Suprapubic skin (tissue), 4 donors: ENCODE data around the gene IGFBP4.

ENCODE experiments used
- POLR2A ChIP-seq, 2 donors: fragments of 450-650 bp; IDR thresholded peaks; one replicate each; pipeline ENCODE4 v1.6.1; 2017; ENCODE audit warnings: antibody characterized with exemption in 2 of 2, mild to moderate bottlenecking in 2 of 2, moderate library complexity in 2 of 2
- POLR2AphosphoS5 ChIP-seq, 3 donors: sonication (generic); formaldehyde crosslinking; IDR thresholded peaks; one replicate each; pipeline ENCODE4 v1.6.1; 2017; ENCODE audit warnings: antibody characterized with exemption in 3 of 3
- TF ChIP-seq, protein P1 (sequence below), 2 donors: fragments of 200-600 bp in 1 of 2; fragments of 450-650 bp in 1 of 2; sonication (generic) in 1 of 2; IDR thresholded peaks; one replicate each; pipeline ENCODE4 v1.5.1; 2016 to 2019; ENCODE audit warnings: antibody characterized with exemption in 2 of 2, mild to moderate bottlenecking in 1 of 2, moderate library complexity in 1 of 2

- TF ChIP-seq, protein P1, sequence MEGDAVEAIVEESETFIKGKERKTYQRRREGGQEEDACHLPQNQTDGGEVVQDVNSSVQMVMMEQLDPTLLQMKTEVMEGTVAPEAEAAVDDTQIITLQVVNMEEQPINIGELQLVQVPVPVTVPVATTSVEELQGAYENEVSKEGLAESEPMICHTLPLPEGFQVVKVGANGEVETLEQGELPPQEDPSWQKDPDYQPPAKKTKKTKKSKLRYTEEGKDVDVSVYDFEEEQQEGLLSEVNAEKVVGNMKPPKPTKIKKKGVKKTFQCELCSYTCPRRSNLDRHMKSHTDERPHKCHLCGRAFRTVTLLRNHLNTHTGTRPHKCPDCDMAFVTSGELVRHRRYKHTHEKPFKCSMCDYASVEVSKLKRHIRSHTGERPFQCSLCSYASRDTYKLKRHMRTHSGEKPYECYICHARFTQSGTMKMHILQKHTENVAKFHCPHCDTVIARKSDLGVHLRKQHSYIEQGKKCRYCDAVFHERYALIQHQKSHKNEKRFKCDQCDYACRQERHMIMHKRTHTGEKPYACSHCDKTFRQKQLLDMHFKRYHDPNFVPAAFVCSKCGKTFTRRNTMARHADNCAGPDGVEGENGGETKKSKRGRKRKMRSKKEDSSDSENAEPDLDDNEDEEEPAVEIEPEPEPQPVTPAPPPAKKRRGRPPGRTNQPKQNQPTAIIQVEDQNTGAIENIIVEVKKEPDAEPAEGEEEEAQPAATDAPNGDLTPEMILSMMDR (IDR thresholded peaks at IDR 0.05): no peak
- TF ChIP-seq POLR2A (IDR thresholded peaks at IDR 0.05): no peak
- TF ChIP-seq POLR2AphosphoS5 (IDR thresholded peaks at IDR 0.05): peak in 1 of 3 donors; percentile 30
Measured at GRCh38 chr17:40452216-40452787, 9.1 kb downstream of the IGFBP4 start.
